ENCODE results near the gene SRSF9.
"Not testable (repeated sequence)": the region's sequence is repeated elsewhere in the genome, so short reads cannot be mapped to it uniquely, and the experiment has no call there.

The SRSF9 gene

DNA sequence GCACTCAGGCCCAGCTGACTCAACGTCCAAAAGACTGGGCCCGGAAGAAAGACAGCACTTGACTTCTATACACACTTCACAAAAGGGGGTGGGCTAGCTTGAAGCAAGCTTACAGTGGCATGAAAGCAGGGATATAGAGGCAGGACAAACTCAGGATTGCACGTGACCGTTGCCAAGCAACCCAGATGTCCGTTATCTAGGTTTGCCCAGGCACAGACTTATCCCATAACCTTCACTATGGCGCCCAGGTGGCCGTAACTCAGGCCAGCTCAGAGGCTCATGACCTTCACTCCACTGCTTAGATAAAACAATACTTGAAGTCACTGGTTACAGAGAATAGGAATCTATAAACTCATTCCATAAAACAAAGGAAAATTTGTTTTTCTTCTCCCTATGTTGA is 18.0 kb upstream of the SRSF9 start:
- H2AK5ac ChIP-seq (ENCODE audit: low read length); H2BK5ac ChIP-seq (ENCODE audit: low read length); H3K56ac ChIP-seq (ENCODE audit: low read length); H4K8ac ChIP-seq (ENCODE audit: low read depth, low read length); H3K79me2 ChIP-seq (ENCODE audit: control insufficient read depth, insufficient read depth, low read length); H3K36me3 ChIP-seq (ENCODE audit: control insufficient read depth, insufficient read depth, low read length); H2BK15ac ChIP-seq (replicated peaks; ENCODE audit: low read depth); H3K4ac ChIP-seq (ENCODE audit: low read depth, low read length); H3K4me1 ChIP-seq (ENCODE audit: control insufficient read depth, low read depth, low read length); H3K9ac ChIP-seq (ENCODE audit: low read length); H3K23ac ChIP-seq (ENCODE audit: low read length); H3K18ac ChIP-seq (ENCODE audit: low read length); H2BK120ac ChIP-seq (ENCODE audit: low read depth, low read length); H3K27me3 ChIP-seq (ENCODE audit: insufficient read depth, low read length, poor library complexity); H3K79me1 ChIP-seq (ENCODE audit: low read length); H4K5ac ChIP-seq (ENCODE audit: low read length); H3K27ac ChIP-seq (ENCODE audit: low read depth, low read length); H3K4me3 ChIP-seq (ENCODE audit: low read length); DNase-seq; H3K4me2 ChIP-seq (ENCODE audit: low read length): not testable (repeated sequence)
- WGBS (ENCODE audit: extremely low coverage, insufficient coverage, low lambda C conversion rate) = no CpG with 5 or more reads among the region's 7 CpGs

DNA sequence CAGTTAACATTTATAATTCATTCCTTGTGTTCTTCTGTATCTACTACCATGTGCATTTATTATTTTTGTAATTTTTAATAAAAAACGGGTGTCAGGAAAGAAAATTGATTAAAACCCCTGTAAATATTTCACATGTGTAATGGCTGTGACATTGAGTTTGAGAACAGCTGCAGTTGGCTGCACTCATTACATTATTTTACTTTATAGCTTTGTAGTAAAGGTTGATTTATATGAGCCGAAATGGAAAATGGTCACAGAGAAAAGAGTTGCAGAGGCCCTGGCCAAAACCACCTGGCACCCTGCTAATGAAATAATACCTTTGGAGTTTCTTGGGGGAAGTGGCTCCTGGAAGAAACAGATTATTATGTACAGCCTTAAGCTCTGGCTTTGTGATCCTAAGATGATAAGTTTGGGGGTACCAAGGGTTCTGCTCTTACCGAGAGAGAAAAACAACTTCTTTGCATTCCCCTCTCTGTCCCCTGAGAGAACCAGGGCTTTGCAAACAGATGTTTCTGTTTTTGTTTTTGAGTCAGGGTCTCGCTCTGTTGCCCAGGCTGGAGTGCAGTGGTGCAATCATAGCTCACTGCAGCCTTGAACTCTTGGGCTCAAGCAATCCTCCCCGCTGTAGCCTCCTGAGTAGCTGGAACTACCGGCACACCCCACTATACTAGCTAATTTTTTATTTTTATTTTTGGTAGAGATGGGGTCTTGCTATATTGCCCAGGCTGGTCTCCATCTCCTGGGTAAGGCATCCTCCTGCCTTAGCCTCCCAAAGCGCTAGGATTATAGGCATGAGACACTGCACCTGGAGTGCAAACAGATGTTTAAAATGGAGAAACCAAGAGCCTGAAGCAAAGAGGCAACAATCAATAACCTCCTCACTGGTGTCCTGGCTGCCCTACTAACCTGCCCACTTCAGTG is 16.7 kb upstream of the SRSF9 start:
- DNase-seq = no peak
- Histone ChIP-seq H3K9ac (ENCODE audit: low read length) (no peak overlapping the region), H3K79me2 (ENCODE audit: control insufficient read depth, insufficient read depth, low read length) (no peaks in the 10 kb centered on the region), H3K4me3 (ENCODE audit: low read length) (no peak overlapping the region), H3K4ac (ENCODE audit: low read depth, low read length) (no peak overlapping the region), H3K4me2 (ENCODE audit: low read length) (no peak overlapping the region), H3K36me3 (ENCODE audit: control insufficient read depth, insufficient read depth, low read length) (no peaks in the 10 kb centered on the region), H2AK5ac (ENCODE audit: low read length) (no peak overlapping the region), H4K8ac (ENCODE audit: low read depth, low read length) (no peak overlapping the region), H3K27me3 (ENCODE audit: insufficient read depth, low read length, poor library complexity) (no peaks in the 10 kb centered on the region), H3K18ac (ENCODE audit: low read length) (no peak overlapping the region), H3K27ac (ENCODE audit: low read depth, low read length) (no peak overlapping the region), H4K5ac (ENCODE audit: low read length) (no peak overlapping the region), H3K56ac (ENCODE audit: low read length) (no peak overlapping the region), H3K79me1 (ENCODE audit: low read length) (no peaks in the 10 kb centered on the region), H3K23ac (ENCODE audit: low read length) (no peak overlapping the region), H2BK120ac (ENCODE audit: low read depth, low read length) (no peak overlapping the region), H2BK5ac (ENCODE audit: low read length) (no peak overlapping the region), H2BK15ac (replicated peaks; ENCODE audit: low read depth) (no peak overlapping the region), H3K4me1 (ENCODE audit: control insufficient read depth, low read depth, low read length) (no peaks in the 10 kb centered on the region)
- WGBS (ENCODE audit: extremely low coverage, insufficient coverage, low lambda C conversion rate) = no CpG with 5 or more reads among the region's 7 CpGs

DNA sequence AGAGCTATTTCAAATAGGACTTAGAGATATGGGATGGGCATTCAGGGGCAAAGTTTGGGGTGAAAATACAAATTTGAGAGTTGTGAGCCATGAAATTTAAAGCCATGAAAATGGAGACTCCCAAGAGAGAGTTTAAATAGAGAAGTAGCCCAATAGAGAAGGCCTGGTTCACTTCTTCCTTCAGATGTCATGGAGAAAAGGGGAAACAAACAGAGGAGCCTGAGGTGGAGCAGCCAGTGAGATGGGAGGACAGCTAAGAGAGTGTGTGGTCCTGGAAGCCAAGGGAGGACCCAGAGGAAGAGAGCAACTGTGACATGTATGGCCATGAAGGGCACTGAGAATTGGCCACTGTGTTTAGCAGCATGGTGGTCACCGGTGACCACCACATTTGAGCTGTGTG is 14.1 kb upstream of the SRSF9 start:
- no peak overlapping the region for H3K27ac ChIP-seq (ENCODE audit: low read depth, low read length)
- no peak overlapping the region for H3K4ac ChIP-seq (ENCODE audit: low read depth, low read length)
- H3K56ac ChIP-seq (ENCODE audit: low read length) = no peak overlapping the region
- WGBS (ENCODE audit: extremely low coverage, insufficient coverage, low lambda C conversion rate) = no CpG with 5 or more reads among the region's 1 CpG
- no peak overlapping the region for H2BK15ac ChIP-seq (replicated peaks; ENCODE audit: low read depth)
- no peak overlapping the region for H3K9ac ChIP-seq (ENCODE audit: low read length)
- no peak overlapping the region for H3K4me3 ChIP-seq (ENCODE audit: low read length)
- no peak overlapping the region for H3K4me2 ChIP-seq (ENCODE audit: low read length)
- H4K8ac ChIP-seq (ENCODE audit: low read depth, low read length) = no peak overlapping the region
- no peak overlapping the region for H2BK5ac ChIP-seq (ENCODE audit: low read length)
- H3K36me3 ChIP-seq (ENCODE audit: control insufficient read depth, insufficient read depth, low read length) = no peaks in the 10 kb centered on the region
- no peak overlapping the region for H4K5ac ChIP-seq (ENCODE audit: low read length)
- H3K27me3 ChIP-seq (ENCODE audit: insufficient read depth, low read length, poor library complexity) = no peaks in the 10 kb centered on the region
- no peak overlapping the region for H2BK120ac ChIP-seq (ENCODE audit: low read depth, low read length)
- H3K23ac ChIP-seq (ENCODE audit: low read length) = no peak overlapping the region
- no peak overlapping the region for H3K18ac ChIP-seq (ENCODE audit: low read length)
- DNase-seq = no peak
- no peaks in the 10 kb centered on the region for H3K79me2 ChIP-seq (ENCODE audit: control insufficient read depth, insufficient read depth, low read length)
- no peaks in the 10 kb centered on the region for H3K4me1 ChIP-seq (ENCODE audit: control insufficient read depth, low read depth, low read length)
- no peaks in the 10 kb centered on the region for H3K79me1 ChIP-seq (ENCODE audit: low read length)
- H2AK5ac ChIP-seq (ENCODE audit: low read length) = no peak overlapping the region

DNA sequence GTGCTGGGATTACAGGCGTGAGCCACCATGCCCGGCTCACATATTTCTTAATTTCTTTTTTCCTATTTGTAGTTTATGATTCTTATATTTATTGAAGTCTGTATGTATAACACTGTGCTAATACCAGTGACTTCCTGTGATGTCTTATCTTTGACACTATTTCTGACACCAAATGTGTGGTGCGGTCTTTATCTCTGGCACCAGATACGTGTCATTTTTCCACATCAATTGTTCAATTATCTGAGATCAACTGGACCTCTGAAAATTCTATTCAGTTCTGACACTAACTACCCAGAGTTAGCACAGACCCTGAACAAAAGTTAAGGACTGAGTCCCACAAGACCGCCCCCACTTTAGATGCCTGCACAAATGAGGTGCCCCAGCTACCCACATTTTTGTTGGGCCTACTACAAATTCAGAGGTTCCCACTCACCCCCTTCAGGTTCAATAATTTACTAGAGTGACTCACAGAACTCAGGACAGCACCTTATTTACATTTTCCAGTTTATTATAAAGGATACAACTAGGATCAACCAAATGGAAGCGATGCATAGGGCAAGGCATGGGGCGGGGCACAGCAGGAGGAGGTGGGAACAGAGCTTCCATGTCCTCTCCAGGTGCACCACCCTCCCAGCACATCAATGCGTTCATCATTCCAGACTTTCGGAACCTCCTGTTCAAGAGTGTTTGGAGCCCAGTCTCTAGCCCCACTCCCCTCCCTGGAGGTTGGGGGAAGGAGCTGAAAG is 11.6 kb upstream of the SRSF9 start:
- Histone ChIP-seq H3K4me3 (ENCODE audit: low read length) (no peak overlapping the region), H3K79me1 (ENCODE audit: low read length) (no peaks in the 10 kb centered on the region), H2AK5ac (ENCODE audit: low read length) (no peak overlapping the region), H2BK15ac (replicated peaks; ENCODE audit: low read depth) (no peak overlapping the region), H3K4ac (ENCODE audit: low read depth, low read length) (no peak overlapping the region), H4K5ac (ENCODE audit: low read length) (no peak overlapping the region), H3K56ac (ENCODE audit: low read length) (no peak overlapping the region), H3K27me3 (ENCODE audit: insufficient read depth, low read length, poor library complexity) (no peaks in the 10 kb centered on the region), H3K4me1 (ENCODE audit: control insufficient read depth, low read depth, low read length) (no peaks in the 10 kb centered on the region), H3K36me3 (ENCODE audit: control insufficient read depth, insufficient read depth, low read length) (no peaks in the 10 kb centered on the region), H4K8ac (ENCODE audit: low read depth, low read length) (no peak overlapping the region), H2BK120ac (ENCODE audit: low read depth, low read length) (no peak overlapping the region), H3K18ac (ENCODE audit: low read length) (no peak overlapping the region), H3K27ac (ENCODE audit: low read depth, low read length) (no peak overlapping the region), H3K23ac (ENCODE audit: low read length) (no peak overlapping the region), H3K9ac (ENCODE audit: low read length) (no peak overlapping the region), H3K4me2 (ENCODE audit: low read length) (no peak overlapping the region), H3K79me2 (ENCODE audit: control insufficient read depth, insufficient read depth, low read length) (no peaks in the 10 kb centered on the region), H2BK5ac (ENCODE audit: low read length) (no peak overlapping the region)
- no peak for DNase-seq
- WGBS (ENCODE audit: extremely low coverage, insufficient coverage, low lambda C conversion rate) = no CpG with 5 or more reads among the region's 9 CpGs

DNA sequence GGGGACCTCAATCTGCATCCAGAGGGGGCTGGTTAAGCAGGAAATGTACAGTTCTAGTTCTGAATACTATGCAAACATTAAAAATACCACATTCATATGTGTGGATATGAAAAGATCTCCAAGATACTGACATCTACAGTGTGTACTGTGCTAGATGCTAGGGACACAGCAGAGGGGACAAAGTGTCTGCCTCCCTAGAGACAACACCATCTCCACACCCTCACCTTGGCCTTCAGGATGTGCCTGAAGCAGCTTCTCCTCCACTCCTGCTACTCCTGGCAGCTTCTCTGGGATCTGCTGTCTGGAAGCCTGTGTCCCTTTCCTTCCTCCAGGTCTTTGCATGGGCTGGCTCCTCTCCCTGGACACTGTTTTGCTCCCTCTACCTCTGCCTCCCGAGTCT is 10.7 kb upstream of the SRSF9 start:
- H3K56ac ChIP-seq (ENCODE audit: low read length) = no peak overlapping the region
- H4K8ac ChIP-seq (ENCODE audit: low read depth, low read length) = no peak overlapping the region
- H3K4me2 ChIP-seq (ENCODE audit: low read length) = no peak overlapping the region
- H3K4me3 ChIP-seq (ENCODE audit: low read length) = no peak overlapping the region
- no peaks in the 10 kb centered on the region for H3K36me3 ChIP-seq (ENCODE audit: control insufficient read depth, insufficient read depth, low read length)
- H3K4ac ChIP-seq (ENCODE audit: low read depth, low read length) = no peak overlapping the region
- H2BK15ac ChIP-seq (replicated peaks; ENCODE audit: low read depth) = no peak overlapping the region
- H3K27me3 ChIP-seq (ENCODE audit: insufficient read depth, low read length, poor library complexity) = no peaks in the 10 kb centered on the region
- no peak overlapping the region for H3K23ac ChIP-seq (ENCODE audit: low read length)
- no peak overlapping the region for H2AK5ac ChIP-seq (ENCODE audit: low read length)
- no CpG with 5 or more reads among the region's 1 CpG for WGBS (ENCODE audit: extremely low coverage, insufficient coverage, low lambda C conversion rate)
- H3K27ac ChIP-seq (ENCODE audit: low read depth, low read length) = no peak overlapping the region
- no peak overlapping the region for H3K18ac ChIP-seq (ENCODE audit: low read length)
- no peak for DNase-seq
- H2BK120ac ChIP-seq (ENCODE audit: low read depth, low read length) = no peak overlapping the region
- H3K9ac ChIP-seq (ENCODE audit: low read length) = no peak overlapping the region
- H3K79me1 ChIP-seq (ENCODE audit: low read length) = no peaks in the 10 kb centered on the region
- H3K79me2 ChIP-seq (ENCODE audit: control insufficient read depth, insufficient read depth, low read length) = no peaks in the 10 kb centered on the region
- no peak overlapping the region for H2BK5ac ChIP-seq (ENCODE audit: low read length)
- H4K5ac ChIP-seq (ENCODE audit: low read length) = no peak overlapping the region
- H3K4me1 ChIP-seq (ENCODE audit: control insufficient read depth, low read depth, low read length) = no peaks in the 10 kb centered on the region

Data from mesendoderm (in vitro differentiated cells).